Measurements from ENCODE around the gene PROZ.

DNA sequence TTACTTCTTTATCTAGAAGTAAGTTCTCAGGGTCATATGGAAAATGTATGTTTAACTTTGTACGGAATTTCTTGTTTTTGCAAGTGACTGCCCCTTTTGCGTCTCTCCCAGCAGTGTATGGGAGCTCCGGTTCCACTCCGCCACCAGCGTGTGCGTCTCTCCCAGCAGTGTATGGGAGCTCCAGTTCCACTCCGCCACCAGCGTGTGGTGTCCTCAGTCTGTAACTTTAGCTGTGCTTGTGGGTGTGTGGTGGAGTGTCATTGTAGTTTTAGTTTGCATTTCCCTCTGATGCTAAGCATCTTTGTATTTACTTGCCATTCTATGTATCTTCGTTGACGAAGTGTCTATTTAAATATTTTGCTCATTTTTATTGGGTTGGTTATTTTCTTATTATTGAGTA, 53.3 kb downstream of the PROZ start:
- TF ChIP-seq, protein P1, sequence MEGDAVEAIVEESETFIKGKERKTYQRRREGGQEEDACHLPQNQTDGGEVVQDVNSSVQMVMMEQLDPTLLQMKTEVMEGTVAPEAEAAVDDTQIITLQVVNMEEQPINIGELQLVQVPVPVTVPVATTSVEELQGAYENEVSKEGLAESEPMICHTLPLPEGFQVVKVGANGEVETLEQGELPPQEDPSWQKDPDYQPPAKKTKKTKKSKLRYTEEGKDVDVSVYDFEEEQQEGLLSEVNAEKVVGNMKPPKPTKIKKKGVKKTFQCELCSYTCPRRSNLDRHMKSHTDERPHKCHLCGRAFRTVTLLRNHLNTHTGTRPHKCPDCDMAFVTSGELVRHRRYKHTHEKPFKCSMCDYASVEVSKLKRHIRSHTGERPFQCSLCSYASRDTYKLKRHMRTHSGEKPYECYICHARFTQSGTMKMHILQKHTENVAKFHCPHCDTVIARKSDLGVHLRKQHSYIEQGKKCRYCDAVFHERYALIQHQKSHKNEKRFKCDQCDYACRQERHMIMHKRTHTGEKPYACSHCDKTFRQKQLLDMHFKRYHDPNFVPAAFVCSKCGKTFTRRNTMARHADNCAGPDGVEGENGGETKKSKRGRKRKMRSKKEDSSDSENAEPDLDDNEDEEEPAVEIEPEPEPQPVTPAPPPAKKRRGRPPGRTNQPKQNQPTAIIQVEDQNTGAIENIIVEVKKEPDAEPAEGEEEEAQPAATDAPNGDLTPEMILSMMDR (IDR thresholded peaks at IDR 0.05), result no peak
- TF ChIP-seq POLR2A (IDR thresholded peaks at IDR 0.05), result no peak
